Activated CD8-positive, alpha-beta memory T cell treated with anti-CD3 and anti-CD28 coated beads, Interleukin-2, amount 50 U/mL, for 1 hour (primary cell): ENCODE results near the gene TOMM20.

Experiments used
- DNase-seq: peaks from one replicate; pipeline ENCODE4 v3.0.0-alpha.2; 2020; ENCODE audit errors: extremely low read depth

TOMM20 gene

GRCh38 chr1:235067396-235068157 lies 61.1 kb downstream of the TOMM20 start:
- no peak for DNase-seq

GRCh38 chr1:235063068-235063765 lies 65.4 kb downstream of the TOMM20 start:
- no peak for DNase-seq

- DNase-seq = no peak
Measured at GRCh38 chr1:235060607-235061470, 67.8 kb downstream of the TOMM20 start.
